ELF-1 (cell line): Measurements from ENCODE around the gene PRTFDC1.
"Not testable (repeated sequence)": the region's sequence is repeated elsewhere in the genome, so short reads cannot be mapped to it uniquely, and the experiment has no call there.

Experiments
- DNase-seq: peaks from one replicate; pipeline ENCODE4 v3.0.0-alpha.2; 2016; ENCODE audit warnings: low read depth, low spot score

PRTFDC1 gene

DNA sequence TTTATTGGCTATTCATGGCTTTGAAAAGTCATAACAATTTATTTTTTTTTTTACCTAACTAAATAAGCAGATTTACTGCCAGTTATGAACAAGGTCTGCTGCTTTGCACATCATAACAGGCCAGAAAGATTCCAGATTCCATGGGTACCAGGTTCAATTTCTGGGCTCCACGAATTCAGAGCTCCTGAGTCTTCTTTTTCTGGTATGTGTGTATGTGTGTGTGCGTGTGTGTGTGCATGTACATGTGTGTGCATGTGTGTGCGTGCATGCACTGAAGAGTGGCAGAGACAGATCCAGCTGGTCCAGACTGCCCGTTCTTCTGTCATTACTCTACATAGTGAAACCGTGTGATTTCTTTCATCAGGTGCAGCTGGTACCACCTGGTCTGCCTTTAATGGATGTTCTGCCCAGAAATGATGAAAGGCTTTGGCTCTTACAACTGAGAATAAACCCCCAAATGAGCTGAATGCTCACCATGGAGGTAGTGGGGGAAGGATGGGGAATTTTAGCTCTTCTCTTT is 14.6 kb upstream of the PRTFDC1 start:
- no peak for DNase-seq

DNA sequence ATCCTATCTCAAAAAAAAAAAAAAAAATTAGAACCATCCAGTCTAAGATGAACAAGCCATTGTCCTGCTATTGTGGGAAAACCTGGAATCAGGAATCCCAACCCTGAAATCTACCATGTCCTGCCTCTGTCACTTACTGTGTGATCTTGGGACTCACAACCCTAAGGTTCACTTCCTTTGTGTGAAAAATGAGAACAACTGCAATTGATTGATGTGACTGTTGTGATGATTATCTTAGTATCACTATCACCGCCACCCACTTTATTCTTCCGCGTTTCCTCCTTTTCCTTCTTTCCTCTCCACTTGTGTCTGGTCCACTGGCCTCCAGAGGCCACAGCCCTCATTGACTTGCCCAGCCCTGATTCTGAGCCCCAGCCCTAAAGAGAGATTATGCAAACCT is 12.6 kb upstream of the PRTFDC1 start:
- DNase-seq = no peak

DNA sequence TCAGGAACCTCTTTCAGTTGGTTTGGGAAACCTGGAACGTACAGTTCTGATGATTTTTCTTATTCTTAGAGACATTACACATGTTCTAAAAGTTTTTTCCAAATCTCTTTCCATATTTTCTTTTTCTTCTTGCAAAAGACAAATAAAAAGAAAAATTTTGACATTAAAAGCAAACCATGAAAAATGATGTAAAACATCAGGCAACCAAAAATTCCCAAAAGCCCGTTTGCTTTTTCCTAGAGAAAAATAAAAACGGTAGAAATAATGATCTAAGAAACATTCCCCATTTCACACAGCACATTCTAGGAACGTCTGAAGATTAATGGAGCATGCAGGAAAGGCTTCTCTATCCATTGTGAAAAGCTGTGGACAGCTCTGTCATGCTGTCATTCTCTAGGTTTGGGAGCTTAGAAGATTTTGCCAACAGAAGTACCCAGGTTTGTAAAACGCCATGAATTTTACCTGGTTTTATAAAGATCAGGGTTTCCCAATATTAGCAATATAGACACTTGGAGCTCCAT is 11.2 kb upstream of the PRTFDC1 start:
- DNase-seq = no peak

DNA sequence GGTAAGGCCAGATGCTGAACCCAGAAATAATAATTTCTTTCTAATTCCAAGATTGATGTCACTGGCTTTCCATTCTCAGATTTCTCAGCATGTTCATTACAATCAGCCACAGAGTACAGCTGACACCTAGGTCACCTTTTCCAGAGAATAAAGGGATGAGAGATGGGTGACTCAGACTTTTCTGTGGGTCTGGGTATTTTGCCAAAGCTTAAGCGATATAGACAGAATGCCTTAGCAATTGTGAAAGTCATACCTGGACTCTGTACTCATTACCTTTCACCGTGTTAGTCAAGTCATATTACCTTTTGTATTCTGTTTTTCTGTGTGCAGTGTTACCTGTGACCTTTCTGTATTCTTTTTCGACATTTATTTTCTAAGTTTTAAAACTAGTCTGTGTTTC is 10.6 kb upstream of the PRTFDC1 start:
- DNase-seq = no peak

DNA sequence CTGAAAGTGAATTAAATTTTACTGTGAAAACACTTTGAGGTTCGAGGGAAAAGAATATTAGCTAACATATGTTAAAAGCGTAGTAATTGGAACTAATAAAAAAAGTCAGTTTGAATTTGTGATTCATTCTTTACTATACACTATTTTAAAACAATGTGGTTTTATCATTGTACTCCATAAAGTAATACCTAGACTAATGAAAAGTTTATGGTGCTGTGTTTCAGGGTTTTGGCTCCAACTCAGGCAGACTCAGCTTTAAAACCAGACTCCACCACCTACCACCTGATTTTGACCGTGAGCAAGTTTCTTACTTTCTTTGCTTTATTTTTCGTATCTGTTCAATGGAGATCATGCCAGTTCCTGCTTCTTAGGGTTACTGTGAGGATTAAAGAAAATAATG is 9.2 kb upstream of the PRTFDC1 start:
- DNase-seq = no peak

DNA sequence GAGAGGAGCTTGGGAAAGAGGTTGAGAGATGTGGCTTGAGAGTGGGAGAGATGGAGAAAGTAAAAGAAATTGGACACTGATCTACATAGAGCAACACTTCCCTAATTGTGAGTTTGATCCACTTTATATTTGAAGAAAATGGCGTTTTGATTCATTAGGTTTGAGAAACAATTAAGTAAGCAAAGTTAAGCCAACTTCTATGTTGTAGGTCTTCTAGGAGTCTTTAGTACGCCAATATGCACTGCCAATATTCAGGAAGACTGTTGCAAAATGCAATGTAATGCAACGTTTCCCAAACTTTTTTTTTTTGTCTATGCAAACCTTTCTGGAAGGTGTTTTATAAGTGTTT is 7.0 kb upstream of the PRTFDC1 start:
- DNase-seq = no peak

DNA sequence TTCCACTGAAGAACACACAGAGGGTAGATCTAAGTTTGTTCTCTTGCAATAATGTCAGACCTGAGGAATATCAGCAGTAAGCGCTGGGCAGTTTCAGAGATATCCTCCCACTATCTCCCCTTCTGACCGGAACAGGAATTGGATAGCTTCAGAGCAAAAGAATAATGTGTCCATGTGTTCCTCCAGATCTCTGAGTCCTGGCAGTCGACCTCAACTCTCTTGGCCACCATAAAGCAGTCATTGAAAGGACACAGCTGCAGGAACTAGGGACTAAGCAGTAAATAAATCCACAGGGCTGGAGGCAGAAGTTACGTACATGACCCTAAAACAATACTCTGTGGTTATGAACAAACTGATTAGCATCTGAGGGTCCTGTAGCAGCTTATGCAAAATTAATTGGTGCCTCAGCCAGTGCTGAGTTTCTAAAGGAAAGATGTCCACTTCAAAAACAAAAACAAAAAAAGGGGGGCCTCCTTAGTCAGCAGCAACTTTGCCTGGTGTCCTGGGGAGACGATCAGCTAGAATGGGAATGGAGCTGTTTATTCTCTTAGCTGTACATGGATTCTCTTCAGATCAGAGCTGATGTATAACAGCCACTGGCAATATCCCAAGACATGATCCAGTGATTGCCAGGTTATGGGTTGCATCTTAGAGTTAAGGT is 6.4 kb upstream of the PRTFDC1 start:
- DNase-seq = no peak

DNA sequence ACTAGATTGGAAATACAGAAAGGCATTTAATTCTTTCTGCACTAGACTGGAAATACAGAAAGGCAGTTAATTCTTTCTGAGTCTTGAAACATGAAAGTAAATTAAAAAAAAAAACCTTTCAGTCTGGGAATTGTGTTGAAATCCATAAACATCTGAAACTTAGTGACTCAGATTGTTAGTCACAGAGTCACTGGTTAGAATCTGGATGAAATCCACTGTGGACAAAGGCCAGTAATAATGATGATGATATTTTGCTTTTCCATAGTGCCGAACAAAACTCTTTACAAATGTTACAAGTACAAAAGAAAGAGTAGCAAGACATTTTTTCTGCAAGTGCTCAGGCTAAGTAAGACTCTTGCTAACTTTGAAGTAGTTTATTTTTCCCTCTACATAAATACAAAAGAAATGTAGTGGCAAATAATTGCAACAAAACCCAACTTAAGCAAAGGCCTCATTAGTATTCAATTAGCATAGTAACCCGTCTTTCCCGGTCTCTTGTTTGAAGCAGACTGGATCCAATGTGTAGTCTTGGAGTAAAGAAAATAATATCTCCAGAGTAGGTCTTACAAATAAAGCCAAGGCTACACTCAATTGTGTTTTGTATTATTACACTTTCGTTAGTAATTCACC is 5.8 kb upstream of the PRTFDC1 start:
- no peak for DNase-seq

DNA sequence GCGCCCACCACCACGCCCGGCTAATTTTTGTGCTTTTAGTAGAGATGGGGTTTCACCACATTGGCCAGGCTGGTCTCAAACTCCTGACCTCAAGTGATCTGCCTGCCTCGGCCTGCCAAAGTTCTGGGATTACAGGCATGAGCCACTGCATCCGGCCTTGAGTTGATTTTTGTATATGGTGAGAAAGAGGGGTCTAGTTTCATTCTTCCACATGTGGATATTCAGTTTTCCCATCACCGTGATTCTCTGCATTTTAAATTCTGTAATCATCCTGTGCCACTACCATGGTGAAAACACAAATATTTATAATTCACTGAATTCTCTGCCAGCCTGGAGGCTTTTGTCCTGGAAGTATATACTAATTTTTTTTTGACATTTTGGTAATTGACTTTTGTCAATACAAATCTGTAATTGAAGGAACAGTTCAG is 5.2 kb upstream of the PRTFDC1 start:
- DNase-seq = not testable (repeated sequence)

DNA sequence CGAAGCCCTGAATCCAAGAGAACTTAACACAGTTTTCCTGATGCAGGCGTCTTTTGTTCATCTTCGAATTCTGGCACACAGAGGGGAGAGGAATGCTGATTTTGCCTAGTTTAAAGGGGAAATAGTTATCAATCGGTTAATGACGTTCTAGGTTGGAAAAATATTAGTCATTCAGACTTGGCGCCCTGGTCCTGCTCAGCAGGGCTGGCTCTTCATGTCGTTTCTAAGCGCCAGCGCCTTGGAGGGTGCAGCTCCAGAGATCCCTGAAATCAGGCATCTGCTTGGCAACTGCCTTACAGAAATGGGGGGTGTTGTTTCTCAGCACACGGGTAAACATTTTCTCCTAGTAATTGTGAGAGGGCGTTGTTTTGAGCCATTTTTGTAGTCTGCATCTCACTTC is 1.3 kb upstream of the PRTFDC1 start:
- DNase-seq = no peak

DNA sequence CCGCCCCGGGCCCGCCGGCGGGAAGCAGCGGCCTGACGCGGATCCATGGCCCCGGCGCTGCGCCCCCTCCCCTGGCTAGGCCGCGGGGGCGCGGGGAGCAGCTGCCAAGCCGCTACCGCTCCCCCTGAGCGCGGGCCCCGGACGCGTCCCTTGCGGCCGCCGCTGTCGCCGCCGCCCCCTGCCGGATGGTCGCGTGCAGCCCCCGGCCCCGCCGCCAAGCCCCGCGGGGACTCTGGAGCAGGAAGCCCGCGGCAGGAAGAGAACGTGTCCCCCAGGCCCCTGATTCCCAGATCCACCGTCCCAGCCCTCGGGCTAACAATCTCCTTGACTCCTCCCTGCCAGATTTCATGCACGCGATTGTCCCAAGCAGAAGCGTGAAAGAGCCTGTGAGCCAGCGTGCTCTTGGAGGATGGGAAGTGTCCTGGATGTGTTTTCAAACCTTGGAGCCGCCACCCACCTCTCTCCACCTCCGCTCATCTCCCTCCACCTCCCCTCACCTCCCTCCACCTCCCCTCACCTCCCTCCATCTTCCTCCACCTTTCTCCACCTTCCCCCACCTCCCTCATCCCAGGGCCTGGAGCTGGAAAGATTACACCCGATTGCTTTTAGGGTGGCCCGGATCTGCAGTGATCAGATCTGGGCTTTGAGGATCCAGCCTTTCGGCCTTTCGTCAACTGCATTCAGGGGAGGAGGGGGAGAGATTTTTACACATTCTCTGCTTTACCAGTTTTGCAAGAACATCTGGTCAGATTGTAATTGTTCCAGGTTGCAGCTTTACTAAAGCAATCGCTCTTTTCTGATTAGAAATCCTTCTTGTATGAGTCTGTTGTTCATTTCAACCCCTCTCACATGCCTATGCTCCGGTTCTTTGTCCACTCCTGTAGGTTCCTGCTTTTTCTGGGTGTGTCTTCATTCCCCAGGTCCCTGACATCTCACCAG is 570 bp upstream of the PRTFDC1 start:
- DNase-seq = peak; percentile 80

DNA sequence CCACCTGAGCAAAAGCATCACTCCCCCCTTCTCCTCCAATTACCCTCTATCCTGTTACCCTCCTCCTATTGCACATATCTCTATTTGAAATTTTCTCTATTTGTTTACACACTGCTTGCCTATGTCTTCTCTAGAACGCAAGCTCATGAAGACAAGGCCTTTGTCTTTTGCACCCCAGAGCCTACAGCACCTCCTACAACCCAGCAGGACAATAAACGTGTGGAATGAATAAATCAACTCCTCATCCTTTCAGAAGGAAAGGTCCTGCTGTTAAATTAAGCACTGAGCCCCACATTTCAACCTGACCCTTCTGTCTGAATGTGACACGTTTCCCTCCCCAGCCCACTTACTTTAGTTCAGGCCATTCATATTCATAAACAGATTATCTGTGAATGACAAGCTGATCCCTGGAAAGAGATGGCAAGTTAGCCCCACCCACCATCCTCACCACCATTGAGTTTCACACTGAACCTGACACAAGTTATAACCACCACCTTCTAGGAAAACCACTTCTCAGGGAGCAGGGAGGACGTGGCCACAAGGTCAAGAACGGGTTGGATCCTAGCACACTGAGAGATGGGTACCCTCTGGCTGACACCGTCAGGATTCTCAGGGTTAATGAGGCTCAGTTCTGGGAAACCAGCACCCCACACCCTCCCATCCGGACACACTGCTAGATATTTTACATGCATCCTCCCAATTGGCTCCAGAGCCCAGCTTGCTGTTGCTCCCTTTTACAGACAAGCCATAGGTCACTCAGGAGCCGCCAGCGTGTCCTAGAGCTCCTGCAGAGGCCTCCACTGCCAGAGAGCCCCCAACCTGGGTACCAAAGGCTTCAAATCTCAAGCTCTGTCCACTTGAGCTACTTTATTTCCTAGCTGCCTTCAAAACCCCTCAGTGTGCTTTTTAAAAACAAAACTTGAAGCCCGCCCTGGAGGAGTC is 934 bp downstream of the PRTFDC1 start:
- peak; percentile 60 for DNase-seq

DNA sequence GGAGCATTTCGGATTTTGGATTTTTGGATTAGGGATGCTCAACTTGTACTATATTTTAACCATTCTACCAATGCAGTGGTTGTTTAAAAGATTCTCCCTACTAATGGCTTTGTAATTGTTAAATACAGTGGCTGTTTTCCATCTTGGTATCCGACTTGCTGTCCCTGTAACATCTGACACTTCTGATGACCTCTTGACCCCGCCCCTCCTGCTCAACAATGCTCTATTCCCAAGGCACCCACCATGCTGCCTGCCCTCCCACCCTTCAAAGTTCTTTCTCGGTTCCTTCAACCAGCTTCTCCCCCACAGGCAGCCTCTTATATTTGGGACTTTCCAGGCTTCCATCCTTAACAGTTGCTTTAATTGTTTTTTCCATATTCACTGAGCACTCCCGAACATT is 2.0 kb downstream of the PRTFDC1 start:
- DNase-seq = no peak

DNA sequence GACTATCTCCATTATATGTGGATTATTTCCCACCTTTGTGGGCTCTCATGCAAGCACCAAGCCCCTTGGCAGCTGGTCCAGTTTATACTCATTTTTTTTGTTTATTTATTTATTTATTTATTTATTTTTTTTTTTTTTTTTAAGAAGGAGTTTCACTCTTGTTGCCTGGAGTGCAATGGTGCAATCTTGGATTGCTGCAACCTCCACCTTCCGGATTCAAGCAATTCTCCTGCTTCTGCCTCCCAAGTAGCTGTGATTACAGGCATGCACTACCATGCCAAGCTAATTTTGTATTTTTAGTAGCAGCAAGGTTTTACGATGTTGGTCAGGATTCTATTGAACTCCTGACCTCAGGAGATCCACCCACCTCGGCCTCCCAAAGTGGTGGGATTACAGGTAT is 2.8 kb downstream of the PRTFDC1 start:
- DNase-seq = no peak

DNA sequence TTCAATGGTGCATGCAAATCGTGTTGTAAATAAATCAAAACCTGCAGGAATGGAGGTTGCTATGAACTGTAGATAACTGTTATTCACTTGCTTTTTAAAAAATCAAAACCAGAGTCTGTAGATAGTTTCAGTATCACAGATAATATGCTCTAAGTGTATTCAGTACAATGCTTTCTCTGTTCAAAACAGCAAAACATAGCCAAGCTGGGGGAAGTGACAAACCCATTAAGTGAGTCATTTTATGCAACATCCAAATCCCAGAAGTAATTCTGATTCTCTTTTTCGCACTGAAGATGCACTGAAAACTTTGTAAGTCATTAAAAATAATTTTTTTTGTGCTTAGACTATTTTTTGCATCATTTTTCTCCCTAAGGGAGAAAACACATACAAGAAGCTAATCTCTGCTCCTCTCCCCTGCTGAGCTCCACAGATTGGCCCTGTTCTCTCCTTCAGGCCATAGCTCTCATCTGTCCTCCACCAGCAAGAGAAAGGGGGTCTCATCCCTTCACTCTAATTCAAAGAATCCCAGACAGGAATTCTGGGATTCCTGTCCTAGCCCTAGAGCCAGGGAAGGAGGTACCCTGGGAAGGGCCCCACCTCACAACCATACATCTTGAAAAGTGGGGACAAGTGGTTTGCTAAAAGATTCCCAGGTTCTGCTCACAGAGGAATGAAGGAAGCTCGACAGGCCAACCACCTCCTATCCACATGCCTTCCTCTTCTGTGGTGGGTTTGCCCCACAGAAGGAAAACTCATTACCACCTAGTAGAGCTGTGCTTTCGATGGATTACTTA is 4.9 kb downstream of the PRTFDC1 start:
- no peak for DNase-seq

DNA sequence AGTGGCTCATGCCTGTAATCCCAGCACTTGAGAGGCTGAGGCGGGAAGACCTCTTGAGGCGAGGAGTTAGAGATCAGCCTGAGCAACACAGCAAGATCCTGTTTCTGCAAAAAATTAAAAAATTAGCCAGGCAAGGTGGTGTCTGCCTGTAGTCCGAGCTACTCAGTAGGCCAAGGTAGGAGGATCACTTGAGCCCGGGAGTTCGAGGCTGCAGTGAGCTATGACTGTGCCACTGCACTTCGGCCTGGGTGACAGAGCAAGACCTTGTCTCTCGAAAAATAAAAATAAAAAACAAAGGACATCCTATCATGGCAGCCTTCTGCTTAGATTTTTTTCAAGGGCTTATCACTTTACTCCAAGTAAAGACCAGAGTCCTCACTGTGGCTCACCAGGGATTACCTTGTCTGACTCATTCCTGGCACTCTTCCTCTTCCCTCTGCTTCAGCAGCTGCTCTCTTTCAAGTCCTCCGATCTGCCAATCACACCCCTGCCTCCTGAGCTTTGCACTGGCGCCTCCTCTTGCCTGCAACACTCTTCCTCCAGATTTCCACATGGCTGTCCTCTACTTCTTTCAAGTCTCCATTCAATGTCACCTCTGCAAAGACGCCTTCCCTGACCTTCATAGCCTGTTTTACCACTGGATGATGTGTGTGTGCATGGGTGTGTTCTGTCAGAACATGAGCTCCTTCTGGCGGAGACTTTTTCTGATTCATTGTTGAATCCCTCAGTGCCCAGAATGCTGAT is 7.7 kb downstream of the PRTFDC1 start:
- peak; percentile 68 for DNase-seq

DNA sequence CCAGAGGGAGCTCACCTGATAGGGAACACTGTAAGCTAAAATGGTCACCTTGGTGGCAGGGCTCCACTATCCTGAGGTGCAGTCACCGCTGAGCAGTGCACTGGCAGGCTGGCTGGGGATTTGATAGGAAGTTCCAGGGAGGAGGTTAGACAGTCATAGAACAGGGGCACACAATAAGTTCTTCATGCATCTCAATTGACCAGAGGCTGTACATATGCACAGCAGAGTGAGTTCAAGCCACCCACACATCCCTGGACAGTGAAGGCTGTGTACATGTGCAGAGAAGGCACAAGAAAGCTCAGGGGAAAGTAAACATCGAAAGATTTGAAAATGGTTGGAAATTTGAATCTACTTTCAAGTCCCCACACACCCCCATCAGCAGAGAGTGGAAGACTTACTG is 13.9 kb downstream of the PRTFDC1 start:
- DNase-seq = no peak

DNA sequence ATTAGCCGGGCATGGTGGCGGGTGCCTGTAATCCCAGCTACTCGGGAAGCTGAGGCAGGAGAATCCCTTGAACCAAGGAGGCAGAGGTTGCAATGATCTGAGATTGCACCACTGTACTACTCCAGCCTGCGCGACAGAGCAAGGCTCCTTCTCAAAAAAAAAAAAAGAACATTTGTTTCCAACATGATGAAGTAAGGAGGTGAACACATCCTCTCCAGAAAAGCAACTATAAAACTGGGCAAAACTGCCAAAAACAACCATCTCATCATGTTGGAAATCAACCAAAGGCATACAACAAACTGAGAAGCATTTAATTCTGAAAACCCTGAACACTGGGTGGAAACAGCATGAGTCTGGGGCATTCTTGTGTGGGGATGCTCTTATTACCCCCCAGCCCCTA is 14.3 kb downstream of the PRTFDC1 start:
- no peak for DNase-seq

DNA sequence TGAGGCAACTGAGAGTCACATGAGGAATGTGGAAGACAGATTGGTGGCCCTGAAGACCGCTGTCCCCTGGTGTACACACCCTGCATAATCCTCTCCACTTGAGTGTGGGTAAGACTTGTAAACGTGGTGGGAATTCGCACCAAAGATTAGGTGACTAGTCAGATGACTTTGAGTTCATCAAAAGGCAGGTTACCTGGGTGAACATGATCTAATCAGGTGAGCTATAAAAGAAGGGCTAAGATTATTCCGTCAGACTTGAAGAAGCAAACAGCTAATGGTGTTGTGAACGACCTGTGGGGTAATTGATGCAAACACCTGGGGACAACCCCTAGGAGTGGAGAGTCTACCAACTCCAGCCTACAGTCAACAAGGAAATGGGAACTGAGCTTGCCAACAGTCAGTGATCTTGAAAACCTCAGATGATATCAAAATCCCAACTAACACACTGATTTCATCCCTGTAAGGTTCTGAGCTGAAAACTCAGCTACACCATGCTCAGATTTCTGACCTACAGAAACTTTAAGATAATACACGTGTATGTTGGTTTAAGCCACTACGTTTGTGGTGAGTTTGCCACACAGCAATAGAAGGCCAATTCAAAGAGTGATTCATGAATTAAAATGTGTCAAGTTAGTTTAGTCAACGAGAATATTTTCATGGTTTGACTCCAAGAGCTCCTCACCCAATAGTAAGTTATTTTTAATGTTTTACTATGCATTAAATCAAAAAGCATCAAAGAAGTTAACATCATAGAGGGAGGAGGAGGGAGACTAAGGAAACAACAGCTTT is 16.7 kb downstream of the PRTFDC1 start:
- no peak for DNase-seq
